Measurements from ENCODE around the gene RNF214. TPM values are rescaled to one million over a fixed set of nuclear protein-coding genes. Genes with fewer than 3 reads are reported as not detected.
"Not testable (repeated sequence)": the region's sequence is repeated elsewhere in the genome, so short reads cannot be mapped to it uniquely, and the experiment has no call there.

RNF214 gene
- 27.6 TPM for total RNA-seq
- long read RNA-seq, transcript RNF214-201 (15 exons, 2,755 nt) = major isoform, 7 of 19 reads
- long read RNA-seq, partial matches to known transcripts = 6 of 19 reads
- long read RNA-seq, other reads (novel, unspliced or antisense) = 4 of 19 reads

DNA sequence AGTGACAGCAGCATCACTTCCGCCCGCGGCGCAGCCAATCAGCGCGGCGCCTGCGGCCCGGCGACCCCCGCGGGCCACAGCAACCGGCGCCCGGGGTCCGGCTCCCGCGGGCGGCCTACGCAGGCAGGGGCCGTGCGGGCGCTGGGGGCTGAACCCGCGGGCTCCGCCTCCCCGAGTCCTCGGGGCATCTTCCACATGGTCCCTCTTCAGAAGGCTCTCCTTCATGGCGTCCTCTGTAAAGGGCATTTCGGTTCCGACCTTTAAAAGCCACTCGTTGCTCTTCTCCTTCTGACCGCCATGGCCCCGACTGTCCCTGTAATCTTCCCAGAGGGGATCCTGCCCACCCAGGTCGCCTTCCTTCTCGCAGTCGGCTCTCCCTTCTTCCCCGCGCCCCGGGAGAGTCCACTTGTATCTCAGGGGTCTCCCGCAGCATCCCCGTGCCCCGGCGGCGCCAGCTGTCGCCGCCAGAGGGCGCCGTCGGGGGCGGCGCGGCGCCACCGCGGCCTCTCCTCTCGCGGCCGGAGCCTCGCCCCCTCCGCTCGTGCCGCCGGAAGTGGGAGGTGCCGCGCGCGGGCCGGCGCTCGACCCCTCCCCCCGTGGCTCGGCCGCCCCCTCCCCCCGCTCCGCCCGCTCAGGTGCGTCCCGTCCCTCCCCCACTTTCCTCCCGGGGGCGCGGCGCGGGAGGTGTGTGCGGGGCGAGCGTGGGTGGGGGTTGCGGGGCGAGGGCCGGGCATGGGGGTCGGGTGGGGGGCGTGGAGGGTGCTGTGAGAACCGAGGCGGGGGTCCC, at the start of gene RNF214:
Gene RNF214 (plus strand): TSS at position 580 of the 787 bp plus-strand sequence. CDS start 1,602 bp downstream, outside the sequence.
- intact Hi-C loops (cut with DNase I) = loop anchor here (5.0 kb wide), 2 partner anchors 85 to 90 kb away; partner anchors contain the start of genes BACE1 and PAFAH1B2
- peak; percentile 89 for DNase-seq (ENCODE audit: low spot score)

DNA sequence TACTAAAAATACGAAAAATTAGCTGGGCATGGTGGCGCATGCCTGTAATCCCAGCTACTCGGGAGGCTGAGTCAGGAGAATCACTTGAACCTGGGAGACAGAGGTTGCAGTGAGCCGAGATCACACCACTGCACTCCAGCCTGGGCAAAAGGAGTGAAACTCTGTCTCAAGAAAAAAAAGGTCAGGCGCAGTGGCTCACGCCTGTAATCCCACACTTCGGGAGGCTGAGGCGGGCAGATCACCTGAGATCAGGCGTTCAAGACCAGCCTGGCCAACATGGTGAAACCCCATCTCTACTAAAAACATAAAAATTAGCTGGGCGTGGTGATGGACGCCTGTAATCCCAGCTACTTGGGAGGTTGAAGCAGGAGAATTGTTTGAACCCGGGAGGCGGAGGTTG, 49.3 kb upstream of the RNF214 start:
- intact Hi-C loops (cut with DNase I) = not testable (repeated sequence)
- peak; percentile 43 for DNase-seq (ENCODE audit: low spot score)

- intact Hi-C loops (cut with DNase I) = no loop called here
- DNase-seq (ENCODE audit: low spot score) = peak; percentile 55
Measured at GRCh38 chr11:117183724-117184349, 48.6 kb upstream of the RNF214 start.

GRCh38 chr11:117185736-117186430, 46.6 kb upstream of the RNF214 start:
- peak; percentile 35 for DNase-seq (ENCODE audit: low spot score)
- intact Hi-C loops (cut with DNase I) = no loop called here

DNA sequence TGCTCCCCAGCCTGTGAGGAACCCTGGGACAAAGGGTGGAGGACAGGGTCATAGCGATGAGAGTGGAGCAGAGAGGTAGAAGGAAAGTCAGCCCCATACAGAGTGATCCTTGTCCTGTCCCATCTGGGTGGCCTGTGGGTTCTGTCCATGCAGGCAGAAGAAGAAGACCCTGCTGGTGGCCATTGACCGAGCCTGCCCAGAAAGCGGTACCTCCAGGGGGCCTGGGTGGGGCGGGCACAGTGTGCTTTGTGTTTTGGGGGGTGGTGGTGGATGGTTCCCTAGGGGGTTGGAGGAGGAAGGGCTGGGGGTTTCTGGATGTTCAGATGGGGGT, 46.1 kb upstream of the RNF214 start:
- DNase-seq (ENCODE audit: low spot score) = peak; percentile 66
- intact Hi-C loops (cut with DNase I) = no loop called here

GRCh38 chr11:117187007-117187406, 45.5 kb upstream of the RNF214 start:
- intact Hi-C loops (cut with DNase I) = no loop called here
- DNase-seq (ENCODE audit: low spot score) = peak; percentile 55

GRCh38 chr11:117187428-117187798, 45.1 kb upstream of the RNF214 start:
- DNase-seq (ENCODE audit: low spot score) = peak; percentile 59
- intact Hi-C loops (cut with DNase I) = no loop called here

DNA sequence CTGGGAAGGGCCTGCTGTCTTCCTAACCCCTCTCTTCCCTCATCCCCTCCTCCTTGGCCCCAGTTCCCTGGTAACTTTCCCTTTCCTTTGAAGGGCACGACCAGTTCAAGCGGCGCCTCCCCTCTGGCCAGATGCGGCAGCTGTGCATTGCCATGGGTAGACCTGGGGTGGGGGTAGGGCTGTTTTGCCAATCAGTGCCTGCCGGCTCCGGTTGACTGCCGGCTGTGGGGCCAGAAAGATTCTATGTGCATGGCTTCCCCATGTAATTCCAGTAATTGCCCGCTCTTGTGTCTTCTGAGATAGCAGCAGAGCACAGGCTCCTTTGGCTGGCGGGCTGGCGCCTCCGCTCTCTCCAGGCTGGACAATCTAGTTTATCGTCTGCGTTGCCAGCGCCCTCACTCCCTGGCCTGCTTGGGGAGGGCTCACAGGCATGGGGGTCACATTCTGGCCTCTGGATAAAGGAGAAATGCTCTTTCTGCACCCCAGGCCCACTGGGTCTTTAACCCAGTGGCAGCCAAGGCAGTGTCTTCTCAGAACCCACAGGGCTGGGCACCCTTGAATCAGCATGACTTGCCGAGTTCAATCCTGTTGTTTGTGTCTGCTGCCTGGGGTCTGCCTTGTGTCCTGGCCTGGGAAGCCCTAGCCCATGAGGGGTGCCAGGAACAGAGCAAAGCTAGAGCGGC, 44.5 kb upstream of the RNF214 start:
- peak; percentile 67 for DNase-seq (ENCODE audit: low spot score)
- intact Hi-C loops (cut with DNase I) = no loop called here

DNA sequence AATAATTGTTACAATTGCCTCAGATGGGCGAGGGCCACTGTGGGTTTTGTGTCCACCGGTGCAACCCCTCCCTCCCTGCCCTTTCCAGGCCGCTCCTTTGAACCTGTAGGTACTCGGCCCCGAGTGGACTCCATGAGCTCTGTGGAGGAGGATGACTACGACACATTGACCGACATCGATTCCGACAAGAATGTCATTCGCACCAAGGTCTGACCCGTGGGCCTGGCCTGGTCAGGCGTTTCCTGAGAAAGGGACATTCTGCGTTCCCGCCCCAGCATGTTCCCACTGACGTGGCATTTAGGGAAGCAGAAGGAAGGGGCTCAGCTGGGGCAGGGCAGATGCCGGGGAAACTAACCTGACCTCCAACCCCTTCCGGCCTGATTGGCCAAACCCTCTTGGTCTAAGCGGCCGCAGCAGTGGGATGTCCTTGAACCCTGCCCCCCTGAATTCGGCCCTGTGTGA, 43.8 kb upstream of the RNF214 start:
- peak; percentile 71 for DNase-seq (ENCODE audit: low spot score)
- intact Hi-C loops (cut with DNase I) = no loop called here

DNA sequence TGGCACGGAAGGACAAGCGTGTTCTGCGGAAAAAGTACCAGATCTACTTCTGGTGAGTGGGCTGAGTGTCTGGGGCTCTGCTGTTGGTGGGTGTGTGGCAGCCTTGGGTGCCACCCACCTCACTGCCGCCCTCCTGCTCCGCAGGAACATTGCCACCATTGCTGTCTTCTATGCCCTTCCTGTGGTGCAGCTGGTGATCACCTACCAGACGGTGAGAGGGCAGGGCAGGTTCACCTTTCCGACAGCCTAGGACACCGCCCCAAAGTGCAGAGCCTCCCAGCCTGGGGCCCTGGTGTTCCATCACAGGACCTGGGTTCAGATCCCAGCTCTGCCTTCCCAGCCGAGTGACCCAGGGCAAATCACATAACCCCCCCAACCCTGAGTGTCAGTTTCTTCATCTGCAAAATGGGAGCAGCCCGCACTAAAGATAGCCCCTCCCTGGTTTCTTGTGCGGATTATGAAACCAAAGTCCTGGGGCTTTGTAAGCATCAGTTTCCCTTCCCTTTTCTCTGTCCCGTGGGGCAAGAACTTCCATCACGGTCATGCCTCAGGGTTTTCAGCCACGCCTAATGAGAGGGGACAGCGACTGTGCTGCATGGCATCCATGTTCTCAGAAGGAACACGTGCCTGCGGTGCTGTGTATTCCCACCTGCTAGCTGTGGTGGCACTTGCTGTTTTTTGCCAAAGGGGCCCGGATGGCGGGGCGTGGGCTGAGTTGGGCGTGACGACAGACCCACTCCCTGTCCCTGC, 43.1 kb upstream of the RNF214 start:
- DNase-seq (ENCODE audit: low spot score) = peak; percentile 53
- intact Hi-C loops (cut with DNase I) = no loop called here

GRCh38 chr11:117189941-117190544, 42.4 kb upstream of the RNF214 start:
- DNase-seq (ENCODE audit: low spot score) = peak; percentile 35
- intact Hi-C loops (cut with DNase I) = no loop called here

GRCh38 chr11:117191680-117192400, 40.6 kb upstream of the RNF214 start:
- DNase-seq (ENCODE audit: low spot score) = peak; percentile 56
- intact Hi-C loops (cut with DNase I) = no loop called here

- intact Hi-C loops (cut with DNase I) = no loop called here
- DNase-seq (ENCODE audit: low spot score) = peak; percentile 72
Measured at GRCh38 chr11:117192401-117192875, 40.0 kb upstream of the RNF214 start.

DNA sequence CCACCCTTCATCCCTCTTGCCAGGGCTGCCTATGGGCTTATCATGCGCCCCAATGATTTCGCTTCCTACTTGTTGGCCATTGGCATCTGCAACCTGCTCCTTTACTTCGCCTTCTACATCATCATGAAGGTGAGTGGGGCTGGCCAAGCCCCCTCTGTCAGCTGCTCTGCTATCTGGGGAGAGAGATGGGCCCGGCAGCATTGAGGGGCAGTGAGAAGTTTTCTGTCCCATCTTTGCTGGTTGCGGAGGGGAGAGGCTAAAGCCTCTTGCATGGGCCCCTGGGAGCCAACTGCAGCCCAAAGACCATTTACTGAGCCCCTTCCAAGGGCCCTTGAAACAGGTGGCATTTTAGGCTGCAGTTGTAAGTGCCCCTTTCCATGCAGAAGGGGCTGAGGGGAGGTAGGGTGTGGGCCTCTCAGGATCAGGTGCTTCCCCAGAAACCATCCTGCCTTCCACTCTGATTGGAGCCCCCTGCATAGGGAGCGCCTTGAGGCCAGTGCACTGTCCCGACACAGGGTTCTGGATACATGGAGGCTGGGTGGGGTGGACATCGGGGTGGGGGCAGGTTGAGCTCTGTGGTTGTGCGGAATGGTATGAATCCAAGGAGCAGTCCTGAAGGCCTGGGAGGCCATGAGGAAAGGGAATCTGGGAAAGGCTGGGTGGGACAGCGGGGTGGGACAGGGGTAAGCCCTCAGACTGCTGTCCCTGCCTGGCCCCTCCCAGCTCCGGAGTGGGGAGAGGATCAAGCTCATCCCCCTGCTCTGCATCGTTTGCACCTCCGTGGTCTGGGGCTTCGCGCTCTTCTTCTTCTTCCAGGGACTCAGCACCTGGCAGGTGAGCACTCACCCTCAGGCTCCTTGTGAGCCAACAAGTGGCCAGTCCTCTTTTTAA, 39.1 kb upstream of the RNF214 start:
- intact Hi-C loops (cut with DNase I) = no loop called here
- no peak for DNase-seq (ENCODE audit: low spot score)

- intact Hi-C loops (cut with DNase I) = no loop called here
- no peak for DNase-seq (ENCODE audit: low spot score)
Measured at GRCh38 chr11:117194267-117194666, 38.2 kb upstream of the RNF214 start.

GRCh38 chr11:117195258-117195657, 37.2 kb upstream of the RNF214 start:
- no peak for DNase-seq (ENCODE audit: low spot score)
- intact Hi-C loops (cut with DNase I) = no loop called here

DNA sequence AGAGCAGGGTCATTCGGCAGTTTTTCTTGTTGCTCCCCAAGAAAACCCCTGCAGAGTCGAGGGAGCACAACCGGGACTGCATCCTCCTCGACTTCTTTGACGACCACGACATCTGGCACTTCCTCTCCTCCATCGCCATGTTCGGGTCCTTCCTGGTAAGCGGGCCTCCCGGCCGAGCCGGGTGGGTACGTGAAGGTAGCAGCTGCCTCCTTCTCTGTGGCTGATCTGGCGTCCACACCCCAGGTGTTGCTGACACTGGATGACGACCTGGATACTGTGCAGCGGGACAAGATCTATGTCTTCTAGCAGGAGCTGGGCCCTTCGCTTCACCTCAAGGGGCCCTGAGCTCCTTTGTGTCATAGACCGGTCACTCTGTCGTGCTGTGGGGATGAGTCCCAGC, 36.7 kb upstream of the RNF214 start:
- intact Hi-C loops (cut with DNase I) = no loop called here
- DNase-seq (ENCODE audit: low spot score) = no peak
